Activated CD4-positive, alpha-beta T cell treated with anti-CD3 and anti-CD28 coated beads, Interleukin-10, Interleukin-2, amounts not matched to agents 100 ng/mL and 50 ng/mL, durations not matched to agents 16 hours and 8 hours (primary cell): Measurements from ENCODE around the gene CYP4F8.
"Not testable (repeated sequence)": the region's sequence is repeated elsewhere in the genome, so short reads cannot be mapped to it uniquely, and the experiment has no call there.

ENCODE experiments used
- DNase-seq: peaks from one replicate; pipeline ENCODE4 v3.0.0-alpha.2; 2020

Gene CYP4F8

DNA sequence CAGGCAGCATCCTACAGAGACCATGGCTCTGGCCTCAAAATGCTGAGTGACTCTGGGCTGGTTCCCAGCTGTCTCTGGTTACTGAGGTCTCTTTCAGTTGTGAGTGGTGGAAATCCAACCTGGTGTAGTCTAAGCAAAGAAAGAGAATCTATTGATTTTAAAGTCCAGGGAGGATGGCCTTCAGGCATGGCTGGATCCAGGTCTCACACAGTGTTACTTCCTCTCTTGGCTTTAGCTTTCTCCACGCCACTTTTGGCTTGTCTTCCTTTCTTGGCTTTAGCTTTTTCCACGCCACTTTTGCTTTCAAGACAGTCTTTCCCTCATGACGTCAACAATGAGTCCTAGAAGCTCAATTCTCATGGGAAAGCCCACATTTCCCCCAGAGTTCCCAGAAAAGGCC lies 29.8 kb downstream of the CYP4F8 start:
- no peak for DNase-seq

DNA sequence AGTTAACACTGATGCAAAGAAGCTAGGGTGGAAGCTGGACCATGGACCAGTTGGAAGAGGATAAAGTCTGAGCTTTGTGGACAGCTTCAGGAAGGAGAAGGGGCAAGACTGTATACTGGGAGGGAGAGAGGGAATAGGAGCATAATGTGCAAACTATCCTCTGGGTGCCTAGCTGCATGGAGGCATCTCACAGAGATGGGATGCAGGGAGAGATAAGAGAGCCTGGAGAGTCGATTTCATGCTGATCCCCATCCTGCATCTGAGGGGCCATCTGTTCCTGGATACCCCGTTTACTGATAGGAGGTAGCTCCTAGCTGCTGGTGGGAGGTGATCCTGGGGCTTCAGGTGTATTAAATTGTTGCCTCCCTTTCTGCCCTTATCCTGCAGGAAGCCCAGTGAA lies 34.5 kb downstream of the CYP4F8 start:
- no peak for DNase-seq

DNA sequence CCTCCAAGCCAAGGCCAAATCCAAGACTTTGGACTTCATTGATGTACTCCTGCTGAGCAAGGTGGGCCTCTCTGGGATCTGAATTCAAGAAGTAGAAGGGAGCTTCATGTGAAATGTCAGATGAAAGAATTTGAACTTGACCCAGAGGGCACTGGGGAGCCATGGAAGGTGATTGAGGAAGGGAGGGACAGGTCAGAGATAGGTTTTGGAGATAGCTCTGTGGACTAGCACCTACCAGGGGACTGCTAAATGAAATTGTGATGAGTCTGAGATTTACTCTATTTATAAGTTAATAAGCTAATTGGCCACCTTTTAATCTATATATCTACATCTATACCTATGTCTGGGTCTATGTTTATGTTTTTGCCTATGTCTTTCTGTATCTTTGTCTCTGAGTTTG lies 35.1 kb downstream of the CYP4F8 start:
- DNase-seq, result not testable (repeated sequence)

DNA sequence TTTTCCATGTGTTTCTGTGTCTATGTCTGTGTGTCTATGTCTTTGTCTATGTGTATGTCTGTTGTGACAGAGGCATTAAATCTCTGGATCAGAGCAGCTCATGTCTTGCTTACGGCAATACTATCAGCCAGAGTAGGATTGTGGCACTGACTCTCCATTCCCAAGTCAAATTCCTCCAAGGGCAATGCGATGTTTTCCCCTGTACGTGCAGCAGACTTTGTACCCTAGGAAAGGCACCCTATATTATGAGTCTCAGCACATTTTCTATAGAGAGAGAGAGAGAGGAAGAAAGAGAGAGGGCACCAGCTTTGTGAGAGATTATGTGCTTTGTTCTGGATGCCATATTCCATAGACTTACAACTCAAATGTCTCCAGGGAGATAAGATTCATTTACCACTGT lies 36.8 kb downstream of the CYP4F8 start:
- no peak for DNase-seq

DNA sequence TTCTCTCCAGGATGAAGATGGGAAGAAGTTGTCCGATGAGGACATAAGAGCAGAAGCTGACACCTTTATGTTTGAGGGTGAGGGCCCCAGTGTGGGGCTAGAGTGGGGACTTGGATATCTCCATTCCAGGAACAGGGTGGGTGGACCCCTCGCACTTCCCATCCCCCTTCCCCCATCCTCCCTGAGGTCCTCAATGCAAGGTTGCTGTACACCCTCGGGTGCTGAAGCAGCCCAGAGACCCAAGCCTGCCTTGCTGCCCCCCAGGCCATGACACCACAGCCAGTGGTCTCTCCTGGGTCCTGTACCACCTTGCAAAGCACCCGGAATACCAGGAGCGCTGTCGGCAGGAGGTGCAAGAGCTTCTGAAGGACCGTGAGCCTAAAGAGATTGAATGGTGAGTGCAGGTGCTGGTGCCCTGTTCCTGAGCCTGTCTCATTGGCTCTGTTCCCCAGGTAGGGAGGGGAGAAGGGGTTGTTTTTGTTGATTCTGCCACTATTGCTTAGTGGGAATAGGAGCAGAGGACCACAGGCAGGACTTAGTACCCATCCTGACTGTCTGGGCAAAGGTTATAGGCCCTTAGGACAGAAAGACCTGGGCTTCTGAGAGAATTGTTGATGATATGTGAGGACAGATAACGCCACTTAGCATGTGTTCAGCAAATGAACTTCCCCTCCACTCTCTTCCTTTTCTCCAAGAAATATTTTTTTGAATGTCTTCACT lies 37.7 kb downstream of the CYP4F8 start:
- DNase-seq, result no peak

DNA sequence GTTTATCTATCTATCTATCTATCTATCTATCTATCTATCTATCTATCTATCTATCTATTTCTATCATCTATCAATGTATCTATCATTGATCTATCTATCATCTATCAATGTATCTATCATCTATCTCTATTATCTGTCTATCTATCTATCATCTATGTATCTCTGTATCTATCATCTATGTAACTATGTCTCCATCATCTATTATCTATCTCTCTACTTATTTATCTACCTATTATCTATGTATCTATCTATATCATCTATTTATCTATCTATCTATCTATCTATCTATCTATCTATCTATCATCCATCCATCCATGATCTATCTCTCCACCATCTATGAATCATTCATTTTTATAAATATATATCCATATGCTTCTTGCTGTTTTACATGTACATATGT lies 41.4 kb downstream of the CYP4F8 start:
- DNase-seq, result no peak

DNA sequence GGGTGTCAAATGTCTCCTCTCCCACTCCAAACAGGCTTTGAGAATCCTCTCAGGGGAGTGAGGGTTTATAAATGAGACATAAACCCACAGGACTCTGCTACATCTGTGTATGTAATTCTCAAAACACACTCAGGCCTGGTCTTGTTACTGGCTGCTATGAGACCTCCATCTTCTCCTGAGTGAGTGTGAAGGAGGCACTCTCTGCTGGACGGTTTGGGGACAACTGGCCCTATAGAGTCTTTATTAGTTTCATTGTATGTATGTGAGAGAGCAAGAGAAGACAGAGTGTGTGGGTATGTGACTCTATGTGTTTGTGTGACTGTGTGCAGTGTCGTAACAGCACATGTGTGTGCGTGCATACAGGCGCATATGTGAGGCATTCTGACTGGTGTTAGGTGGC lies 48.2 kb downstream of the CYP4F8 start:
- no peak for DNase-seq

DNA sequence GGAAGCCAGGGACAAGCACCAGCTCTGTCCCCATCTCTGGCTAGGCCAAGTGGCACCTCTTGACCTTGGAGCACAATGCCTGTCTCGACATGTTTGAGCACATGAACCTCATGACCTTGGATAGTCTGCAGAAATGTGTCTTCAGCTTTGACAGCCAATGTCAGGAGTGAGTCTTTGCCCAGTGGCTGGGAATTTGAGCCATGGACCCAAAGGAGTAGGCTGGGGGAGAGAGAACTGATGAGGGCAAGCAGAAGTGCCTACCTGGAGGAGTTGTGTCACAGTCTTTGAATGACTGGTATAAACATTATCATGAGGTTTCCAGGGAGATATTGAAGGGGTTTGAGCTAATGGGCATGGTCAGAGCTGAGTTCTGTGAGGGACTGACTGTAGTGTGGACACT lies 51.2 kb downstream of the CYP4F8 start:
- no peak for DNase-seq

DNA sequence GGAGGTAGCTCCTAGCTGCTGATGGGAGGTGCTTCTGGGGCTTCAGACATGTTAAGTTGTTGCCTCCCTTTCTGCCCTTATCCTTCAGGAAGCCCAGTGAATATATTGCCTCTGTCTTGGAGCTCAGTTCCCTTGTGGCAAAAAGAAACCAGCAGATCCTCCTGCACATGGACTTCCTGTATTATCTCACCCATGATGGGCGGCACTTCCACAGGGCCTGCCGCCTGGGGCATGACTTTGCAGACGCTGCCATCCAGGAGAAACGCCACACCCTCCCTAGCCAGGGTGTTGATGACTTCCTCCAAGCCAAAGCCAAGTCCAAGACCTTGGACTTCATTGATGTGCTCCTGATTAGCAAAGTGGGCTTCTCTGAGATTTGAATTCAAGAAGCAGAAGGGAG lies 51.9 kb downstream of the CYP4F8 start:
- DNase-seq, result no peak

DNA sequence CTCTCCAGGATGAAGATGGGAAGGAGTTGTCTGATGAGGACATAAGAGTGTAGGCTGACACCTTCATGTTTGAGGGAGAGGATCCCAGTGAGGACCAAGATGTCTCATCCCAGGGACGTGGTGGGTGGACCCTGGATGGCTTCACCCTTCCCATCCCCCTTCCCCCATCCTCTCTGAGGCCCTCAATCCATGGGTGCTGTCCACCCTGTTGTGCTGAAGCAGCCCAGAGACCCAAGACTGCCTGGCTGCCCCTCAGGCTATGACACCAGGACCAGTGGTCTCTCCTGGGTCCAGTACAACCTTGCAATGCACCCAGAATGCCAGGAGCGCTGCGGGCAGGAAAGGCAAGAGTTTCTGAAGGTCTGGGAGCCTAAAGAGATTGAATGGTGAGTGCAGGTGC lies 54.4 kb downstream of the CYP4F8 start:
- DNase-seq, result no peak

DNA sequence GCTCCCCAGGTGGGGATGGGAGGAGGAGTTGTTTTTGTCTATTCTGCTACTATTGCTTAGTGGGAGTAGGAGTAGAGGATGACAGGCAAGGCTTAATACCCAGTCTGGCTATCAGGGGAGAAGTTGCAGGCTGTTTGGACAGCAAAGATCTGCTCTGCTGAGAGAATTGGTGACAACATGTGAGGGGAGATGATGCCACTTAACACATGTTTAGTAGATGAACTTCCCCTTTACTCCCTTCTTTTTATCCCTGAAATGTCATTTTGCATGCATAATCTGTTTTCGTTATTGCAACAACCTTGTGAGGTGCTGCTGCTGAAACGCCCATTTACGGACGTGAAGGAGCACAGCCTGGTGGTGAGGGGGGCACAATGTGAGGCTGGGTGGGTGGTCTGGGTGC lies 54.9 kb downstream of the CYP4F8 start:
- DNase-seq, result no peak

DNA sequence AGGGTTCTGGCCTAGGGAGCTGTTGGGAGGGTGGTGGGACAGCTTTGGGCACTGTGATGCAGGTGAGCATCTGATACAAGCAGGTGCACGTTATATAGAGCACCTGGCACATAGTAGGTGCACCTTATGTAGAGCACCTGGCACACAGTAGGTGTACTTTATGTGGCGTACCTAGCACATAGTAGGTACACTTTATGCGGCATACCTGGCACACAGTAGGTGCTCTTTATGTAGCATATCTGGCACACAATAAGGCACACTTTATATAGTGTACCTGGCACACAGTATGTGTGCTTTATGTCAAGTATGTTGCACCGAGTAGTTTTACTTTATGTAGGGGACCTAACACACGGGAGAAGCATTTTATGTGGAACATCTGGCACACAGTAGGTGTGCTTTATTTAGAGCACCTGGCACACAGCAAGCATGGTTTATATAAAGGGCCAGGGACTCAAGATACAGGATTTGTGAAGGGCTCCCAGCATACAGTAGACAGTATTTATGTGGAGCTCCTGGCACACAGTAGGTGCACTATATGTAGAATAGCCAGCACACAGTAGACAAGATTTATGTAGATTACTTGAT lies 56.3 kb downstream of the CYP4F8 start:
- no peak for DNase-seq

DNA sequence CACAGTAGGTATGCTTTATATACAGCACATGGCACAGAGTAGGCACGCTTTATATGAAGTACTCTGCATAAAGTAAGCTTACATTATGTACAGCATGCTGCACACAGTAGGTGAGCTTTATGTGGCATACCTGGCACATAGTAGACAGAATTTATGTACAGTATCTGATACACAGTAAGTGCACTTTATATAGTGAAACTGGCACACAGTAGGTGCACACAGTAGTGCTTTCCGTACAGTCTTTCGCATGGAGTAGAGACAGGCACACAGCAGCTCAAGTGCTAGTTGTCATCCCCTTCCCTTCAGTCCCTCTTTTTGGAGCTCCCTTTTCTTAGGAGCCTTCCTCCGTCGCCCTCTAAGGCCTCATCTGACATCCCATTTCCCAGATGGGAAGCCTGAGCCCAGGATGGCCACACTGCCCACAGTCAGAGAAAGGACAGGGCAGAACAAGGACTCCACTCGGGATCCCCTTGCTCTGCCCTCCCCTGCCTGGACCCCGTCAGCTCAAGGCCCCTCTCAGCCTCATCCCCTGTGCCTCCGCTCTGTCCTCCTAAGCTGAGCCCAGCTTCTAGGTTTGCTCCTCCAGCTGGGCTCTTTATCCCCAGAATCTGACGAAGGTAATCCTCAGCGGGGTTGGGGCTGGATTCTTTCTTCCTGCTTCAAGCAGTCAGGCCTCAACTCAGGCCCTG lies 57.0 kb downstream of the CYP4F8 start:
- no peak for DNase-seq

DNA sequence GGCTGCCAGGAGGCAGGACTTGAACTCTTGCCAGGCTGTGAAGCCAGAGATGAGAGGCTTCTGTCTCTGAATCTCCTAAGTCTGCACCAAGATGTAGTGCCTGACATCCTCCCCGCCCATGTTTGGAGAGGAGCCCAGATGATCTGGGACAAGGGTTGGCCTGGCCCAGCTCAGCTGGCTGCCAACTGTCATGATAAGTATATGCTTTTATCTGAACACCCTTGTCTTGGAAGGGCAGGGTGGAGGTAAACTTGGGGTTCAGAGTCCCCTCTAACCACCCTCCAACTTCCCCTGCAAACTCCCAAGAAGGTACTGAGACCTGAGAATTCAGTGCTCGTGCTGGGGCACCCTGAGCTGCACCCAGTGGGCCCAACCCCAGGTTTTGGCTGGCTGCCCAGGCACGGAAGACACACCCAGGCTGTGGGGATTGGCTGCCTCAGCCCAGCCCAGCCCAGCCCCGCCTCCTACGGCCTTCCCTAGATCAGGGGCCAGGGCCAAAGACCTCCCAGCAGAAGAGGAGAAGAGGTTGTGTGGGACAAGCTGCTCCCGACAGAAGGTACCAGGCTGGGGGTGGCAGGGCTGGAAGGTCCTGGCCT lies 57.7 kb downstream of the CYP4F8 start, which contains the start of gene CYP4F12:
CYP4F12 (plus strand) TSS at position 508 of the 596 bp plus-strand sequence. CDS start 443 bp downstream, outside the sequence.
- DNase-seq, result no peak

DNA sequence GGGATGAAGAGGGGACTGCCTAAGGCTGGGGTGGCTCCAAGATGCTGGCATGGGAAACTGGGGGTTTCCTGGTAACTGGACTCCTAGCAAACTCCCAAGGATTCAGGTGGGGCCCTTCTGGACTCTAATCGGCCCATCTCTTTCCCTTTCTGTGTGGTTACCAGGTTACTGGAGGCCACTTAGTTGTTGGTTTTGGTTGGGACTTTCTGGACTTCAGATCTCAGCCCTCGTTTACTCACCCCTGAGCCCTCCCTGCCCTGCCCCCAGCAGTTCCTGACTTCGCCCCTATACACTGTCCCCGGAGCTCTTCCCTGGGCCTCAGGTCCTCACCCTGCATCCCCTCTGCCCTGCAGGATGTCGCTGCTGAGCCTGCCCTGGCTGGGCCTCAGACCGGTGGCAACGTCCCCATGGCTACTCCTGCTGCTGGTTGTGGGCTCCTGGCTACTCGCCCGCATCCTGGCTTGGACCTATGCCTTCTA lies 58.2 kb downstream of the CYP4F8 start:
- DNase-seq, result no peak

DNA sequence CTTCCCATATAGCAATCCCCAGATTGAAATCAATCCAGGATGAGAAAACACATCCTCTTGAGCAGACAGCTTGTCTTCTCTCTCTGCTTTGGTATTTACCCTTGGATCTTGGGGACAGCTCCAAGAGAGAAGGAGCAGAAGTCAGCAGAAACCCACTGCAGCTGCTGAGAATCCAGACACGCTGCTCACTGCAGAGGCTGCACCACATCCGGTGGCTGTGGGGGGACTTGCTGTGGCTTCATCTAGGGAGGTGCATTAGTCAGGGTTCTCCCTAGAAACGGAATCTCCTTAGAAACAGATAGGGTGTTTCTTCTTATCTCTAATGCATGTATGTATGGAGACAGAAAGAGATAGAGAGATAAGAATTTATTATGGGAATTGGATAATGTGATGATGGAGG lies 60.5 kb downstream of the CYP4F8 start:
- DNase-seq, result no peak

DNA sequence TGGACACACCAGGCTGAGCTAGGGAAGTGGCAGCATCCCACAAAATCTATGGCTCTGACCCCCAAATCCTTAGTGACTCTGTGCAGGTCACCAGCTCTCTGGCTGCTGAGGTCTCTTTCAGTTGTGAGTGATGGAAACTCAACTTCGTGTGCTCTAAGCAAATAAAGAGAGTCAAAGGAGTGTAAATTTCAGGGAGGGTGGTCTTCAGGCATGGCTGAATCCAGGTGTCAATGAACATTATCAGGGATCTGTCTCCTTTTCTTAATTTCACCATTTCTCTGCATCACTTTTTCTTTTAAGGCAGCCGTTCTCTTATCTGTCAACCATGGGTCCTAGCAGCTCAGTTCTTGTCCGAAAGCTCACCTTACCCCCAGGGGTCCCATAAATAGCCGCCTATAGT lies 64.1 kb downstream of the CYP4F8 start:
- no peak for DNase-seq

DNA sequence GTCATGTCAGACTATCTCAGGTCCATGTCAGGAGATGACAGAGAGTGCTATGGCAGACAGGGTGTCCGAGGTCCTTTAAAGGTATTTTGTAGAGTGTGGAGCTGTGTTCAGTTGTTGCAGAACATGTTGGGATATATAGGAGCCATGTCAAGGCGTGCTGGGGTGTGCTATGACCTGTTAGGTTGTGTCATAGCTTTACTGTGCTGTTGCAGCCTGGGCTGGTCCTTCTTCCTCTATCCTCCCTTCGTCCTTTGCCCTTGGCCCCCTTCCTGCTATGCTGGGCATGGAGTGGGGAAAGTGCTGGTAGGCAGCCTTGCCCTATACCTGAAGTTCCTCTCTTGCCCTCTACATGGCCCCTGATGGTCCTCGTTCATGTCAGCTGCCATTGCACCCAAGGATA lies 64.8 kb downstream of the CYP4F8 start:
- DNase-seq, result not testable (repeated sequence)
